ENCODE data around the gene CXorf38. TPM values are rescaled to one million over a fixed set of nuclear protein-coding genes. Genes with fewer than 3 reads are reported as not detected.

Gene CXorf38
- polyA plus RNA-seq, 1 donor (not counting 4 experiments of a cell fraction or from before 2014, with no cell fraction given): 10.6 TPM

DNA sequence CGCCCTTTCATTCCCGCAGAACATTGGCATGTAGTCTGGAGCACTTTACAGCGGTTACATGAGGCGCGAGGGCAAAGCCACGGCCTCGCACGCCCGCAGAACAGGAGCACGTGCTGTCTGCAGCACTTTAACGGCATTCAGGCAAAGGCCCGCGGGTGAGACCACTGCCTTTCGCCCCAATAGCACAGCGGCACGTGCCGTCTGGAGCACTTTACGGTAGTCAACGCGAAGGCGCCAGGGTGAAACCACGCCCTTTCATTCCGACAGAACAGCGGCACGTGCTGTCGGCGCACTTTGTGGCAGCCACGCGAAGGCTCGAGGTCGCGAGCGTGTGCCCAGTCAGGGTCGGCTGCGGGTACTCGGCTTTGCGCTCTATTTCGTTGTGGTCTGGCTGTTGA, 24.2 kb downstream of the CXorf38 start, which contains the start of gene MPC1L:
Gene MPC1L (plus strand): TSS at position 290 of the 398 bp plus-strand sequence. CDS start 138 bp downstream, outside the sequence.
- Histone ChIP-seq H3K79me2 (ENCODE audit: control insufficient read depth, insufficient read depth, low read length) (no peaks in the 10 kb centered on the region), H3K27me3 (ENCODE audit: control insufficient read depth, extremely low read depth, insufficient read depth, low read length) (no peaks in the 10 kb centered on the region), H3K4me1 (ENCODE audit: control insufficient read depth, extremely low read depth, insufficient read depth, low read length) (no peaks in the 10 kb centered on the region), H3K4me3 (ENCODE audit: control insufficient read depth in 2 of 3, extremely low read depth in 1 of 3, insufficient read depth in 2 of 3, low read depth in 1 of 3, low read length in 3 of 3) (no peak within 1 kb of the TSS), H3K4me2 (ENCODE audit: control insufficient read depth, extremely low read depth, insufficient read depth, low read depth, low read length) (no peak within 1 kb of the TSS), H3K36me3 (ENCODE audit: control insufficient read depth in 2 of 2, extremely low read depth in 1 of 2, insufficient read depth in 2 of 2, low read length in 2 of 2) (peaks cover 0 to 2% of the 10 kb centered on the region in 2 experiments), H3K9ac (ENCODE audit: control insufficient read depth, extremely low read depth, insufficient read depth, low read length) (no peak within 1 kb of the TSS), H3K9me3 (ENCODE audit: control insufficient read depth, low read depth, low read length) (no peaks in the 10 kb centered on the region), H4K20me1 (ENCODE audit: control insufficient read depth, extremely low read depth, insufficient read depth, low read length) (no peaks in the 10 kb centered on the region), H2AFZ (ENCODE audit: control insufficient read depth, low read length) (no peak within 1 kb of the TSS), H3K27ac (ENCODE audit: control insufficient read depth, insufficient read depth, low read length) (no peak within 1 kb of the TSS), H3K9me1 (ENCODE audit: control insufficient read depth, extremely low read depth, insufficient read depth, low read length) (no peaks in the 10 kb centered on the region)
- DNase-seq (ENCODE audit: low read depth, low spot score) (no peak), FAIRE-seq (no peak)
- dilution Hi-C loops (cut with MboI; ENCODE audit: extremely low pct_ligation_motif_present, low sequenced_read_pairs): no loop called here
- TF ChIP-seq EZH2 (IDR thresholded peaks at IDR 0.05; ENCODE audit: low read length): no peak
- TF ChIP-seq, protein P1, sequence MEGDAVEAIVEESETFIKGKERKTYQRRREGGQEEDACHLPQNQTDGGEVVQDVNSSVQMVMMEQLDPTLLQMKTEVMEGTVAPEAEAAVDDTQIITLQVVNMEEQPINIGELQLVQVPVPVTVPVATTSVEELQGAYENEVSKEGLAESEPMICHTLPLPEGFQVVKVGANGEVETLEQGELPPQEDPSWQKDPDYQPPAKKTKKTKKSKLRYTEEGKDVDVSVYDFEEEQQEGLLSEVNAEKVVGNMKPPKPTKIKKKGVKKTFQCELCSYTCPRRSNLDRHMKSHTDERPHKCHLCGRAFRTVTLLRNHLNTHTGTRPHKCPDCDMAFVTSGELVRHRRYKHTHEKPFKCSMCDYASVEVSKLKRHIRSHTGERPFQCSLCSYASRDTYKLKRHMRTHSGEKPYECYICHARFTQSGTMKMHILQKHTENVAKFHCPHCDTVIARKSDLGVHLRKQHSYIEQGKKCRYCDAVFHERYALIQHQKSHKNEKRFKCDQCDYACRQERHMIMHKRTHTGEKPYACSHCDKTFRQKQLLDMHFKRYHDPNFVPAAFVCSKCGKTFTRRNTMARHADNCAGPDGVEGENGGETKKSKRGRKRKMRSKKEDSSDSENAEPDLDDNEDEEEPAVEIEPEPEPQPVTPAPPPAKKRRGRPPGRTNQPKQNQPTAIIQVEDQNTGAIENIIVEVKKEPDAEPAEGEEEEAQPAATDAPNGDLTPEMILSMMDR (optimal IDR thresholded peaks at IDR 0.05 in 1 of 3, IDR thresholded peaks at IDR 0.05 in 1 of 3, conservative IDR thresholded peaks at IDR 0.05 in 1 of 3; ENCODE audit: extremely low read depth in 1 of 3, insufficient read depth in 2 of 3, low read length in 3 of 3): no peak

DNA sequence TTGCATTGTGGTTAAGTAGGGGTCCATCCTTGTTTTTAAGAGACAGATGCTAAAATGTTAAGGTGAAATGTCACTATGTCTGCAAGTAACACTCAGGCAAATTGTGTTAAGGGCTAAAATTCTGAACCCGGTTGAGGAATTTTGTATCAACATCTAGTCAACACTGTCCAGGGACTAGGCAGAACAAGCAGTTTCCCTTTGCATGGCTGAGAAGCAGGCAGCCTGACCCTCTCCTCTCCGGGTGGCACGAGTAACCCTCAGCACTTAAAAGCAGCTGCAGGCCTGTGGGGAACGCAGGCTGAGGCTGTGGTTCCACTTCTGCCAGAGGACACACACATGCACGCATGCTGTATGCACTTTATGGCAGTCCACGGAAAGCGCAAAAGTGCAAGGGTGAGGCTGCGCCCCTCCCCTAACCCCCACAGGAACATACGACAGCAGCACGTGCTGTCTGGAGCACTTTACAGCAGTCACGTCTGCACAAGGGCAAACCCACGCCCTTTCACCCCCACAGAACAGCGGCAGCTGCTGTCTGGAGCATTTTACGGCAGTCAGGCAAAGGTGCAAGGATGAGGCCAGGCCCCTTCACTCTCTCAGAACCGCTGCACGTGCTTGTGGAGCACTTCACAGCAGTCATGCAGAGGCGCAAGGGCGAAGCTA, 24.8 kb downstream of the CXorf38 start:
- no peak for DNase-seq (ENCODE audit: low read depth, low spot score)
- H3K9ac ChIP-seq (ENCODE audit: control insufficient read depth, extremely low read depth, insufficient read depth, low read length): no peak overlapping the region
- no peak for TF ChIP-seq EZH2 (IDR thresholded peaks at IDR 0.05; ENCODE audit: low read length)
- TF ChIP-seq, protein P1 (optimal IDR thresholded peaks at IDR 0.05 in 1 of 3, IDR thresholded peaks at IDR 0.05 in 1 of 3, conservative IDR thresholded peaks at IDR 0.05 in 1 of 3; ENCODE audit: extremely low read depth in 1 of 3, insufficient read depth in 2 of 3, low read length in 3 of 3): no peak
- no peaks in the 10 kb centered on the region for H4K20me1 ChIP-seq (ENCODE audit: control insufficient read depth, extremely low read depth, insufficient read depth, low read length)
- no peak overlapping the region for H2AFZ ChIP-seq (ENCODE audit: control insufficient read depth, low read length)
- dilution Hi-C loops (cut with MboI; ENCODE audit: extremely low pct_ligation_motif_present, low sequenced_read_pairs): no loop called here
- no peaks in the 10 kb centered on the region for H3K9me3 ChIP-seq (ENCODE audit: control insufficient read depth, low read depth, low read length)
- H3K27me3 ChIP-seq (ENCODE audit: control insufficient read depth, extremely low read depth, insufficient read depth, low read length): no peaks in the 10 kb centered on the region
- H3K4me3 ChIP-seq (ENCODE audit: control insufficient read depth in 2 of 3, extremely low read depth in 1 of 3, insufficient read depth in 2 of 3, low read depth in 1 of 3, low read length in 3 of 3): no peak overlapping the region
- no peak overlapping the region for H3K4me2 ChIP-seq (ENCODE audit: control insufficient read depth, extremely low read depth, insufficient read depth, low read depth, low read length)
- no peaks in the 10 kb centered on the region for H3K9me1 ChIP-seq (ENCODE audit: control insufficient read depth, extremely low read depth, insufficient read depth, low read length)
- no peaks in the 10 kb centered on the region for H3K4me1 ChIP-seq (ENCODE audit: control insufficient read depth, extremely low read depth, insufficient read depth, low read length)
- H3K79me2 ChIP-seq (ENCODE audit: control insufficient read depth, insufficient read depth, low read length): no peaks in the 10 kb centered on the region
- peaks cover 0 to 1% of the 10 kb centered on the region in 2 experiments for H3K36me3 ChIP-seq (ENCODE audit: control insufficient read depth in 2 of 2, extremely low read depth in 1 of 2, insufficient read depth in 2 of 2, low read length in 2 of 2)
- FAIRE-seq: no peak
- no peak overlapping the region for H3K27ac ChIP-seq (ENCODE audit: control insufficient read depth, insufficient read depth, low read length)
